ENCODE data around the gene VIPR2.

The VIPR2 gene

GRCh38 chr7:158997110-158997453 lies 147.6 kb downstream of the VIPR2 start:
- H3K27ac ChIP-seq (ENCODE audit: low read depth, low read length), result no peak overlapping the region
- no peaks in the 10 kb centered on the region for H3K9me3 ChIP-seq (ENCODE audit: control insufficient read depth, insufficient read depth, low read length)
- H3K9me2 ChIP-seq (replicated peaks; ENCODE audit: control insufficient read depth, low read length), result no peaks in the 10 kb centered on the region
- no peak overlapping the region for H3K4me2 ChIP-seq (ENCODE audit: low read length)
- H3K4me3 ChIP-seq (ENCODE audit: low read length), result no peak overlapping the region
- TF ChIP-seq EZH2phosphoT487 (IDR thresholded peaks at IDR 0.05; ENCODE audit: borderline replicate concordance, low read length) (no peak), CTCF (IDR thresholded peaks at IDR 0.05; ENCODE audit: low read depth, low read length, poor library complexity, severe bottlenecking) (no peak)
- H3K27me3 ChIP-seq (ENCODE audit: control insufficient read depth, low read length), result no peaks in the 10 kb centered on the region
- no peaks in the 10 kb centered on the region for H3K79me2 ChIP-seq (ENCODE audit: control insufficient read depth, low read length)
- H3F3A ChIP-seq (ENCODE audit: control insufficient read depth, insufficient read depth), result no peaks in the 10 kb centered on the region
- H4K20me1 ChIP-seq (ENCODE audit: control insufficient read depth, insufficient read depth, low read depth, low read length), result no peaks in the 10 kb centered on the region
- H3K36me3 ChIP-seq (ENCODE audit: control insufficient read depth, low read length), result no peaks in the 10 kb centered on the region
- no peaks in the 10 kb centered on the region for H3K4me1 ChIP-seq (ENCODE audit: control insufficient read depth, low read length)

- no peaks in the 10 kb centered on the region for H3K9me2 ChIP-seq (replicated peaks; ENCODE audit: control insufficient read depth, low read length)
- no peaks in the 10 kb centered on the region for H3K79me2 ChIP-seq (ENCODE audit: control insufficient read depth, low read length)
- no peaks in the 10 kb centered on the region for H4K20me1 ChIP-seq (ENCODE audit: control insufficient read depth, insufficient read depth, low read depth, low read length)
- H3K9me3 ChIP-seq (ENCODE audit: control insufficient read depth, insufficient read depth, low read length), result no peaks in the 10 kb centered on the region
- H3K36me3 ChIP-seq (ENCODE audit: control insufficient read depth, low read length), result no peaks in the 10 kb centered on the region
- no peaks in the 10 kb centered on the region for H3K27me3 ChIP-seq (ENCODE audit: control insufficient read depth, low read length)
- H3K4me2 ChIP-seq (ENCODE audit: low read length), result no peak overlapping the region
- H3F3A ChIP-seq (ENCODE audit: control insufficient read depth, insufficient read depth), result no peaks in the 10 kb centered on the region
- H3K27ac ChIP-seq (ENCODE audit: low read depth, low read length), result no peak overlapping the region
- H3K4me1 ChIP-seq (ENCODE audit: control insufficient read depth, low read length), result no peaks in the 10 kb centered on the region
- no peak for TF ChIP-seq EZH2phosphoT487 (IDR thresholded peaks at IDR 0.05; ENCODE audit: borderline replicate concordance, low read length)
- no peak for TF ChIP-seq CTCF (IDR thresholded peaks at IDR 0.05; ENCODE audit: low read depth, low read length, poor library complexity, severe bottlenecking)
- H3K4me3 ChIP-seq (ENCODE audit: low read length), result no peak overlapping the region
Measured at GRCh38 chr7:158996214-158997109, 148.2 kb downstream of the VIPR2 start.

GRCh38 chr7:158995514-158995913 lies 149.2 kb downstream of the VIPR2 start:
- TF ChIP-seq EZH2phosphoT487 (IDR thresholded peaks at IDR 0.05; ENCODE audit: borderline replicate concordance, low read length) (no peak), CTCF (IDR thresholded peaks at IDR 0.05; ENCODE audit: low read depth, low read length, poor library complexity, severe bottlenecking) (no peak)
- H3K4me2 ChIP-seq (ENCODE audit: low read length), result no peak overlapping the region
- no peaks in the 10 kb centered on the region for H3K9me3 ChIP-seq (ENCODE audit: control insufficient read depth, insufficient read depth, low read length)
- H3F3A ChIP-seq (ENCODE audit: control insufficient read depth, insufficient read depth), result no peaks in the 10 kb centered on the region
- no peaks in the 10 kb centered on the region for H3K36me3 ChIP-seq (ENCODE audit: control insufficient read depth, low read length)
- H3K4me3 ChIP-seq (ENCODE audit: low read length), result no peak overlapping the region
- no peaks in the 10 kb centered on the region for H3K9me2 ChIP-seq (replicated peaks; ENCODE audit: control insufficient read depth, low read length)
- no peaks in the 10 kb centered on the region for H4K20me1 ChIP-seq (ENCODE audit: control insufficient read depth, insufficient read depth, low read depth, low read length)
- H3K79me2 ChIP-seq (ENCODE audit: control insufficient read depth, low read length), result no peaks in the 10 kb centered on the region
- H3K4me1 ChIP-seq (ENCODE audit: control insufficient read depth, low read length), result no peaks in the 10 kb centered on the region
- H3K27ac ChIP-seq (ENCODE audit: low read depth, low read length), result no peak overlapping the region
- H3K27me3 ChIP-seq (ENCODE audit: control insufficient read depth, low read length), result no peaks in the 10 kb centered on the region
